GM10266 (cell line): ENCODE results near the gene FADD.

Source experiments
- DNase-seq: peaks from one replicate; pipeline ENCODE4 v3.0.0; 2012; ENCODE audit errors: extremely low spot score
- TF ChIP-seq, protein P1 (sequence below): IDR thresholded peaks from 2 replicates; pipeline ENCODE4 v1.5.1; 2012; ENCODE audit warnings: mild to moderate bottlenecking, low read depth; ENCODE audit not compliant: control insufficient read depth, insufficient read depth; ENCODE audit errors: missing control alignments

FADD gene

DNA sequence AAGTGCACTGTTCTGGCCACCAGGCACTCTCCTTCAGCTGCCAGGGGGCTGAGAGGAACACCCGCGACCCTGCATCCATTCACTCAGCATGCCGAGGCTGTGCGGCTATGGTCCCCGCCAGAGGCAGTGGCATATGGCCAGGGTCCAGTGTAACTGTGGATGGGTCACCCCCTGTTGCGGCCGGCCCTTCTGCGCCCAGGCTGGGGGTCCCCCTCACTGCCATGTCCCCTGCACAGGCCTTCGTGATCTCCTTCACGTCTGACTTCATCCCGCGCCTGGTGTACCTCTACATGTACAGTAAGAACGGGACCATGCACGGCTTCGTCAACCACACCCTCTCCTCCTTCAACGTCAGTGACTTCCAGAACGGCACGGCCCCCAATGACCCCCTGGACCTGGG lies 20.8 kb upstream of the FADD start:
- TF ChIP-seq, protein P1, sequence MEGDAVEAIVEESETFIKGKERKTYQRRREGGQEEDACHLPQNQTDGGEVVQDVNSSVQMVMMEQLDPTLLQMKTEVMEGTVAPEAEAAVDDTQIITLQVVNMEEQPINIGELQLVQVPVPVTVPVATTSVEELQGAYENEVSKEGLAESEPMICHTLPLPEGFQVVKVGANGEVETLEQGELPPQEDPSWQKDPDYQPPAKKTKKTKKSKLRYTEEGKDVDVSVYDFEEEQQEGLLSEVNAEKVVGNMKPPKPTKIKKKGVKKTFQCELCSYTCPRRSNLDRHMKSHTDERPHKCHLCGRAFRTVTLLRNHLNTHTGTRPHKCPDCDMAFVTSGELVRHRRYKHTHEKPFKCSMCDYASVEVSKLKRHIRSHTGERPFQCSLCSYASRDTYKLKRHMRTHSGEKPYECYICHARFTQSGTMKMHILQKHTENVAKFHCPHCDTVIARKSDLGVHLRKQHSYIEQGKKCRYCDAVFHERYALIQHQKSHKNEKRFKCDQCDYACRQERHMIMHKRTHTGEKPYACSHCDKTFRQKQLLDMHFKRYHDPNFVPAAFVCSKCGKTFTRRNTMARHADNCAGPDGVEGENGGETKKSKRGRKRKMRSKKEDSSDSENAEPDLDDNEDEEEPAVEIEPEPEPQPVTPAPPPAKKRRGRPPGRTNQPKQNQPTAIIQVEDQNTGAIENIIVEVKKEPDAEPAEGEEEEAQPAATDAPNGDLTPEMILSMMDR, result no peak
- no peak for DNase-seq

DNA sequence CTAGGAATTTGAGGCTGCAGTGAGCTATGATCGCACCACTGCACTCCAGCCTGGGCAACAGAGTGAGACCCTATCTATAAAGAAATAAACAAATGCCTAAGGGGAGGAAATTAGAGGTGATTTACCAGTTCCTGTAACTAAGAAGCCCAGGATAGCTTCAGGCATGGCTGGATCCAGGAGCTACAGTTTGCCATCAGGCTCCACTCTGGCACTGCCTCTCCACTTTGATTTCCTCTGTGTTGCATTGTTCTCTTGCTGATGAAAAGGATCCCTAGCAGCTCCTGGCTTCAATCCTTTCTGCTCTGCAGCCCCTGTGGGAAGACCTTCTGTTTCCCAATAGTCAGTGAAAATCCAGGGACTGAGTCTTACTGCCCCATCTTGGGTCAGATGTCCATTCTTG lies 20.1 kb upstream of the FADD start:
- TF ChIP-seq, protein P1, result no peak
- DNase-seq, result no peak

DNA sequence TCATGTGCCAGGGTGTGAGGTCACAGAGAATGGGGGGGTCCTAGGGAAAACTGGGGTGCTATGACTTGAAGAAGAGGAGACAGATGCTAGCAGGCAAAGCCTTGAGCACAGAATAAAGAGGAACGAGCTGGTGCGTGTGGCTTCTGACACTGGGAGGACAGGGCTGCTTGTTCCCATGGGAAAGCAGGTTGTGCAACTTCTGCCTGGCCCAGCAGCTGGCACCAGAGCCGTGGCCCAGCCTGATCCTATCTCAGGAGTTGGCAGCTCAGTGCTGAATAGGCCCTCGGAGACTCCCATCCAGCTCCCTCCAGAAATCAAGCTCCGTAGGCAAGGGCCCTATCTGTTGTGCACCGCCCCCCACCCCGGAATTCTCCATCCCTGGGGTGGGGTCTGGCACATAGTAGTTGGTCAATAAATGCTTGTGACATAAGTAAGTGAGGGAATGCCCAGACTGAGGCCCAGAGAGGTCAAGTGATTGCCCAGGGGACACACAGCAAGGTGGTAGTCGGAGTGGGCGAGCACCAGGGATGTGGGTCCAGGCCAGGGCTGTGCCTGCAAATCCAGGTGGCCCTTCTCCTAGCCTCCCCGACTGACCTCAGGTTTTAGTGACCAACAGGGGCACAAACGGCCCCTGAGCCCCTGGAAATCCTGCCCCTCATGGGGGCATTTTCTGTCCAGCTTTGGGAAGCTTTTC lies 19.5 kb upstream of the FADD start:
- TF ChIP-seq, protein P1, result no peak
- DNase-seq, result no peak

DNA sequence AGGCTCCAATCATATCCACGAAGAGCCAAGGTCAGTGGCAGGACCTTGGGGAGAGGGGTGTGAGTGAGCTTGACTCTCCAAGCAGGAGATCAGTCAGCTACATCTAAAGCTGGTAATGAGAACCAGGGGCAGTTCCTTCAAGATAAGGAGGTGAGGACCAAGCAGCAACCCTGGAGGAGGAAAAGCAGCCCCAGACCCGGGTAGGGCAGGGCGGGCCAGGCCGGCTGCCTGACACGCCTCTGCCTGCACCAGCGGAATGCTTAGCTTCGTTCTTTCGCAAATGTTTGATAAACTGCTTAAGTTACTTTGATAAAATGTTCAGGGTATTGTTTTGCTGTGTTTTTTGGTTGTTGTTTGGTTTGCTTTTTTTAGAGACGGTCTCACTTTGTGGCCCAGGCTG lies 18.7 kb upstream of the FADD start:
- TF ChIP-seq, protein P1, result no peak
- no peak for DNase-seq

DNA sequence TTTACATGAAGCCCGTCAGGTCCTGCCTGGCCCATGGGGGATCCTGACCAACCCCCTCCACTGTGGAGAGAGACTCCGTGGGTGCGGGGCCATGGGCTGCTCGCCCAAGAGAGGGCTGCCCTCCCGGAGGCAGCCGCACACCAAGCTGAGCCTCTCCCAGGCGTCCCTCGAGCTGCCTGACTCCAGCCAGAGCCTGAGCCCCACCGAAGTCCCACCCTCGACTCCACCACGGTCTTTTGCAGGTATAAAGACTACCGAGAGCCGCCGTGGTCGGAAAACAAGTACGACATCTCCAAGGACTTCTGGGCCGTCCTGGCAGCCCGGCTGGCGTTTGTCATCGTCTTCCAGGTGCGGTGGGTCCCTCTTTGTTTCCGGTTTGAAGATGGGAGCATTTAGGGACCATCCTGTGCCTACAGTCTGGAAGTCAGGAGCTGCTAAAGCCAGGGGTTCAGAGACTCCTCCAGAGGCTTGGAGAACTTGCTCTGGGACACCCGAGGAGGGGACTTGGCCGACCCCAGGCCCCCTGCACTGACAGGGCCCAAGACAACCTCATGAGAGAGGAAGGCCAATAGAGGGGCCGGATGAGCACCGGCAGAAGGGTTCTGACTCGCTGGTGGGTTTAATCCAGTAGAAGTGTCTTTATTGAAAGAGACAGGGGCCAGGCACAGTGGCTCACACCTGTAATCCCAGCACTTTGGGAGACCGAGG lies 17.6 kb upstream of the FADD start:
- TF ChIP-seq, protein P1, result no peak
- DNase-seq, result no peak

DNA sequence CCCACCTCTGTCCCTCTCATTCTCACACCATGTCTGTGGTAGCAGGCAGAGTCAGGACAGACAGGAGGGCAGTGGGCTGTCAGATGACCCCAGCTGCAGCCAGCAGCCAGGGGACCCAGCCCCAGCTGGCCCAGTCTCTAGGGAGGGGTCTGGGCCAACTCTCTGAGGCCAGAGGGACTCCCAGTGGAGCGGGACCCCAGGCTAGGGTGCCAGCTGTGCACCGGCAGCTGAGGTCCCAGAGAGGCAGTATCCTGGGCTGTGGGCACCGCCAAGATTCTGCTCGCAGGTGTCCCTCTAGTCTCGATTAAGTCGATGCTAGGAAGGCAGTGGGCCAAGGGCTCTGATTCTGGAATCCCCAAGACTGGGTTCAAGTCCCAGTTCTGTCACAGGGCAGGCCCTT lies 16.7 kb upstream of the FADD start:
- no peak for DNase-seq
- TF ChIP-seq, protein P1, result no peak

DNA sequence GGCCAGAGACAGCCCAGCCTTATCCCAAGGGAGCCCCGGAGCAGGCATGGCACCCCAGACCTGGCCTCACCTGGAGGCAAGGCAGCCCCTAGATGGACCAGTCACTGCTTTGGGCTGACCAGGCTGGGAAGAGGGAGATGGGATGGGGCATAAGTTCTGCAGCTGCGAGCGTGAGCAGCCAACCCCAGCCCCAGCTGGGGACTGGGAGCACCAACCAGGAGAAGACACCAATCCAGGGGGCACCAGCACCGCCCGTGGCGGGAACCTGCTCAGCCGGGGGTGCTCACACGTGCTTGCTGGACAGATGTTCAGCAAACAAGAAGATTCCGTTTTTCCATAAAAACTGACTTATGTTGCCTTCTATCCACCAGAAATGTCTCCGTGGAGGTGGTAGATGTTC lies 16.2 kb upstream of the FADD start:
- TF ChIP-seq, protein P1, result no peak
- DNase-seq, result no peak
